Uterus (tissue), 4 donors: ENCODE results near the gene PAM. TPM values are rescaled to one million over a fixed set of nuclear protein-coding genes. Genes with fewer than 3 reads are reported as not detected.

Experiments used
- DNase-seq, 2 donors: peaks; one replicate each; pipeline ENCODE4 v3.0.0-alpha.2; 2019 to 2020
- H3K27ac ChIP-seq, 2 donors: fragments of 200-600 bp; sonication (generic); 1 replicate in 1 of 2; 2 replicates in 1 of 2; pipeline ENCODE4 v1.5.1; 2016 to 2018
- H3K27me3 ChIP-seq, 2 donors: fragments of 200-600 bp; sonication (generic); one replicate each; pipeline ENCODE4 v1.5.1; 2018 to 2019; ENCODE audit warnings: control low read depth in 1 of 2
- H3K36me3 ChIP-seq, 2 donors: fragments of 200-600 bp; sonication (generic); one replicate each; pipeline ENCODE4 v1.5.1; 2019; ENCODE audit warnings: control low read depth in 1 of 2
- H3K4me1 ChIP-seq, 2 donors: fragments of 200-600 bp; sonication (generic); one replicate each; pipeline ENCODE4 v1.5.1; 2018 to 2019; ENCODE audit warnings: control low read depth in 1 of 2
- H3K4me3 ChIP-seq, 2 donors: fragments of 200-600 bp; sonication (generic); 1 replicate in 1 of 2; 2 replicates in 1 of 2; pipeline ENCODE4 v1.5.1; 2018 to 2019; ENCODE audit warnings: mild to moderate bottlenecking in 1 of 2
- H3K9me3 ChIP-seq, 2 donors: fragments of 200-600 bp; sonication (generic); one replicate each; pipeline ENCODE4 v1.5.1; 2019; ENCODE audit warnings: control low read depth in 1 of 2
- CTCF ChIP-seq, 4 experiments: fragments of 200-600 bp in 2 of 4; fragments of 450-650 bp in 2 of 4; sonication (generic) in 2 of 4; IDR thresholded peaks; one replicate each; pipeline ENCODE4 v1.5.1; 2016 to 2019; ENCODE audit warnings: antibody characterized with exemption in 4 of 4, mild to moderate bottlenecking in 2 of 4, moderate library complexity in 1 of 4
- POLR2A ChIP-seq, 2 donors: fragments of 450-650 bp; IDR thresholded peaks; one replicate each; pipeline ENCODE4 v1.6.1; 2016; ENCODE audit warnings: antibody characterized with exemption in 2 of 2, mild to moderate bottlenecking in 1 of 2, moderate library complexity in 1 of 2
- intact Hi-C: fragments of 100-400 bp; cut with DNase I; formaldehyde crosslinking; loops from one replicate; pipeline ENCODE4 v1.15.1; 2023; ENCODE audit warnings: low total_unique reads
- total RNA-seq, 4 donors: library from RNA; depleted of rRNA in 3 of 4; stranded (reverse); fragments of >200 nt in 3 of 4; gene quantifications; one replicate each; pipeline versions ENCODE4 v1.1.0 to v1.2.4, GENCODE V29; 2014 to 2023
- donor health status: DM: yes; HTN: yes; CAD: no.

PAM gene
- total RNA-seq, 4 donors from 2014 or later = 101 to 502 (median 168) TPM

- no peak for DNase-seq
- TF ChIP-seq POLR2A (IDR thresholded peaks at IDR 0.05) (no peak), CTCF (IDR thresholded peaks at IDR 0.05) (no peak)
- no peaks in the 10 kb centered on the region for H3K9me3 ChIP-seq
- no peak overlapping the region for H3K4me3 ChIP-seq
- H3K27ac ChIP-seq = no peak overlapping the region
- H3K27me3 ChIP-seq = no peaks in the 10 kb centered on the region
- H3K4me1 ChIP-seq = peaks cover 0 to 3% of the 10 kb centered on the region in 2 donors
- H3K36me3 ChIP-seq = no peaks in the 10 kb centered on the region
- intact Hi-C loops = no loop called here
Observed at GRCh38 chr5:102874054-102874453, 118.9 kb downstream of the PAM start.

GRCh38 chr5:102875721-102876123, 120.6 kb downstream of the PAM start:
- Histone ChIP-seq H3K4me3 (no peak overlapping the region), H3K27ac (peak overlapping the region in 1 of 2 donors; percentile 26), H3K9me3 (no peaks in the 10 kb centered on the region), H3K27me3 (no peaks in the 10 kb centered on the region), H3K4me1 (peaks cover 0 to 3% of the 10 kb centered on the region in 2 donors), H3K36me3 (no peaks in the 10 kb centered on the region)
- TF ChIP-seq POLR2A (IDR thresholded peaks at IDR 0.05) (no peak), CTCF (IDR thresholded peaks at IDR 0.05) (no peak)
- intact Hi-C loops = no loop called here
- no peak for DNase-seq

GRCh38 chr5:102876610-102877009, 121.5 kb downstream of the PAM start:
- H3K27me3 ChIP-seq = no peaks in the 10 kb centered on the region
- H3K36me3 ChIP-seq = no peaks in the 10 kb centered on the region
- intact Hi-C loops = no loop called here
- no peak for TF ChIP-seq CTCF (IDR thresholded peaks at IDR 0.05)
- no peak for TF ChIP-seq POLR2A (IDR thresholded peaks at IDR 0.05)
- H3K27ac ChIP-seq = peak overlapping the region in 1 of 2 donors; percentile 13
- DNase-seq = no peak
- H3K4me3 ChIP-seq = no peak overlapping the region
- H3K9me3 ChIP-seq = no peaks in the 10 kb centered on the region
- H3K4me1 ChIP-seq = peaks cover 0 to 3% of the 10 kb centered on the region in 2 donors

GRCh38 chr5:102879741-102880140, 124.6 kb downstream of the PAM start:
- no peak for DNase-seq
- TF ChIP-seq POLR2A (IDR thresholded peaks at IDR 0.05) = no peak
- no peak for TF ChIP-seq CTCF (IDR thresholded peaks at IDR 0.05)
- H3K27me3 ChIP-seq = no peaks in the 10 kb centered on the region
- peaks cover 0 to 3% of the 10 kb centered on the region in 2 donors for H3K4me1 ChIP-seq
- H3K36me3 ChIP-seq = no peaks in the 10 kb centered on the region
- H3K27ac ChIP-seq = no peak overlapping the region
- no peak overlapping the region for H3K4me3 ChIP-seq
- H3K9me3 ChIP-seq = no peaks in the 10 kb centered on the region
- intact Hi-C loops = no loop called here

GRCh38 chr5:102886586-102886985, 131.5 kb downstream of the PAM start:
- H3K4me1 ChIP-seq = no peaks in the 10 kb centered on the region
- H3K4me3 ChIP-seq = no peak overlapping the region
- H3K27ac ChIP-seq = no peak overlapping the region
- H3K9me3 ChIP-seq = no peaks in the 10 kb centered on the region
- H3K36me3 ChIP-seq = no peaks in the 10 kb centered on the region
- DNase-seq = no peak
- intact Hi-C loops = no loop called here
- no peaks in the 10 kb centered on the region for H3K27me3 ChIP-seq
- TF ChIP-seq POLR2A (IDR thresholded peaks at IDR 0.05) (no peak), CTCF (IDR thresholded peaks at IDR 0.05) (no peak)
